Measurements from ENCODE around the gene USP37.

USP37 gene

GRCh38 chr2:218478544-218478943, 89.6 kb downstream of the USP37 start:
- no peak for TF ChIP-seq ARNTL (CRISPR knock-in tag; IDR thresholded peaks at IDR 0.05; ENCODE audit: borderline replicate concordance, low read depth)
- TF ChIP-seq GLIS3 (CRISPR knock-in tag; IDR thresholded peaks at IDR 0.05), result no peak
- TF ChIP-seq PPARA (CRISPR knock-in tag; IDR thresholded peaks at IDR 0.05; ENCODE audit: borderline replicate concordance), result no peak
- no peak for TF ChIP-seq TCF4 (CRISPR knock-in tag; IDR thresholded peaks at IDR 0.05; ENCODE audit: borderline replicate concordance)
- no peak for TF ChIP-seq ZNF8 (CRISPR knock-in tag; IDR thresholded peaks at IDR 0.05)
- no peak for TF ChIP-seq CSDC2 (CRISPR knock-in tag; IDR thresholded peaks at IDR 0.05)
- TF ChIP-seq TSHZ2 (CRISPR knock-in tag; IDR thresholded peaks at IDR 0.05), result no peak
- TF ChIP-seq ZFP30 (CRISPR knock-in tag; IDR thresholded peaks at IDR 0.05), result no peak
- TF ChIP-seq ZNF70 (CRISPR knock-in tag; IDR thresholded peaks at IDR 0.05), result no peak
- no peak for TF ChIP-seq ZFP3 (CRISPR knock-in tag; IDR thresholded peaks at IDR 0.05)
- TF ChIP-seq ESRRG (CRISPR knock-in tag; IDR thresholded peaks at IDR 0.05), result no peak
- no peak for ATAC-seq

GRCh38 chr2:218477247-218477646, 90.9 kb downstream of the USP37 start:
- ATAC-seq, result peak; percentile 59; the same call in 2 of the 3 replicates
- TF ChIP-seq, protein P1, sequence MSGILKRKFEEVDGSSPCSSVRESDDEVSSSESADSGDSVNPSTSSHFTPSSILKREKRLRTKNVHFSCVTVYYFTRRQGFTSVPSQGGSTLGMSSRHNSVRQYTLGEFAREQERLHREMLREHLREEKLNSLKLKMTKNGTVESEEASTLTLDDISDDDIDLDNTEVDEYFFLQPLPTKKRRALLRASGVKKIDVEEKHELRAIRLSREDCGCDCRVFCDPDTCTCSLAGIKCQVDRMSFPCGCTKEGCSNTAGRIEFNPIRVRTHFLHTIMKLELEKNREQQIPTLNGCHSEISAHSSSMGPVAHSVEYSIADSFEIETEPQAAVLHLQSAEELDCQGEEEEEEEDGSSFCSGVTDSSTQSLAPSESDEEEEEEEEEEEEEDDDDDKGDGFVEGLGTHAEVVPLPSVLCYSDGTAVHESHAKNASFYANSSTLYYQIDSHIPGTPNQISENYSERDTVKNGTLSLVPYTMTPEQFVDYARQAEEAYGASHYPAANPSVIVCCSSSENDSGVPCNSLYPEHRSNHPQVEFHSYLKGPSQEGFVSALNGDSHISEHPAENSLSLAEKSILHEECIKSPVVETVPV (CRISPR knock-in tag; IDR thresholded peaks at IDR 0.05), result no peak
- TF ChIP-seq ISL1 (CRISPR knock-in tag; IDR thresholded peaks at IDR 0.05), result peak; percentile 80

DNA sequence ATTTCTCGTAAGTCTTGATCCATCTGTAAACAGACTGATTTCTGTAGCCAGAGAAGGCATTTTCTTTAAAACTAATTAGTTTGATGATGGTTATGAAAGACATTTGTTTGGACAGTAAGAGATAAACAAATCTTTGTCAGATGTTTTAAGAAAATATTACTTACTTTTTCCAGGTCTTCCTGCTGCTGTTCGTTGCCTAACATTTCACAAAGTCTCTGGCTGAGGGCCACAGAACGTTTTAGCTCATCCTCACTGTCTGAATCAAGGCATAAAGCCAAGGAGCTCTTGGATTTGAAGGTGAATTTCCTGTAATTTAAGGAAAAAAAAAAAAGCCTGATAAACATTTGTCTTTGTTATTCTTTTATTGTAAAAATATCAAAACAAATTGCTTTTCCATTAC, 91.5 kb downstream of the USP37 start:
- TF ChIP-seq ZNF565 (CRISPR knock-in tag; conservative IDR thresholded peaks at IDR 0.05; ENCODE audit: low read depth), result no peak

DNA sequence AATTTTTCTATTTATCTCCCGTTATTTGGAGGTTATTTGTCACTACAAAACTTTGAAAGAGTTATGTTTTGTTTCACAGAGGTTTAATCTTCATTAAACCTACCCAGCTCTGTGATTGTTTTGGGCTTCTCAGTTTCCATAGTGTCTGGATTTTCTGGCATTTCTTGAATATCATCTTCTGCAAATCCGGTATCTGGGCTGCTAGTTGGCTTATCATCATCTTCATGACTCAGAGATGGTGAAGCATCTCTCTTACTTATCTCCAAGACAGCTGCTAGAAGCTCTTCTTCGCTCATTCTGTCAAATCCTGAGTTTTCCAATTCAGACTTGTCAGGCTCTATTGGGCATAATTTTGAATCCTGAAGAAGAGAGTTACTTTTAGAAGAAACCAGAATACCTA, 93.6 kb downstream of the USP37 start:
- peak; percentile 20; the same call in 2 of the 3 replicates for ATAC-seq
- no peak for TF ChIP-seq ZC3H10 (CRISPR knock-in tag; IDR thresholded peaks at IDR 0.05)
- TF ChIP-seq SNAI2 (CRISPR knock-in tag; IDR thresholded peaks at IDR 0.05), result no peak
- no peak for TF ChIP-seq BACH2 (CRISPR knock-in tag; IDR thresholded peaks at IDR 0.05; ENCODE audit: borderline replicate concordance)
- no peak for TF ChIP-seq ARNTL (CRISPR knock-in tag; IDR thresholded peaks at IDR 0.05; ENCODE audit: borderline replicate concordance, low read depth)
- TF ChIP-seq ZNF8 (CRISPR knock-in tag; IDR thresholded peaks at IDR 0.05), result no peak
- no peak for TF ChIP-seq ZNF565 (CRISPR knock-in tag; conservative IDR thresholded peaks at IDR 0.05; ENCODE audit: low read depth)
- no peak for TF ChIP-seq OSR1 (CRISPR knock-in tag; IDR thresholded peaks at IDR 0.05)
- no peak for TF ChIP-seq GLIS3 (CRISPR knock-in tag; IDR thresholded peaks at IDR 0.05)
- TF ChIP-seq, protein P1 (CRISPR knock-in tag; IDR thresholded peaks at IDR 0.05), result no peak
- TF ChIP-seq, protein P2, sequence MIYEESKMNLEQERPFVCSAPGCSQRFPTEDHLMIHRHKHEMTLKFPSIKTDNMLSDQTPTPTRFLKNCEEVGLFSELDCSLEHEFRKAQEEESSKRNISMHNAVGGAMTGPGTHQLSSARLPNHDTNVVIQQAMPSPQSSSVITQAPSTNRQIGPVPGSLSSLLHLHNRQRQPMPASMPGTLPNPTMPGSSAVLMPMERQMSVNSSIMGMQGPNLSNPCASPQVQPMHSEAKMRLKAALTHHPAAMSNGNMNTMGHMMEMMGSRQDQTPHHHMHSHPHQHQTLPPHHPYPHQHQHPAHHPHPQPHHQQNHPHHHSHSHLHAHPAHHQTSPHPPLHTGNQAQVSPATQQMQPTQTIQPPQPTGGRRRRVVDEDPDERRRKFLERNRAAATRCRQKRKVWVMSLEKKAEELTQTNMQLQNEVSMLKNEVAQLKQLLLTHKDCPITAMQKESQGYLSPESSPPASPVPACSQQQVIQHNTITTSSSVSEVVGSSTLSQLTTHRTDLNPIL (CRISPR knock-in tag; IDR thresholded peaks at IDR 0.05; ENCODE audit: low read depth), result no peak
- no peak for TF ChIP-seq TSHZ2 (CRISPR knock-in tag; IDR thresholded peaks at IDR 0.05)
- TF ChIP-seq ZFP30 (CRISPR knock-in tag; IDR thresholded peaks at IDR 0.05), result no peak
- no peak for TF ChIP-seq CSDC2 (CRISPR knock-in tag; IDR thresholded peaks at IDR 0.05)
- TF ChIP-seq ESRRG (CRISPR knock-in tag; IDR thresholded peaks at IDR 0.05), result no peak
- TF ChIP-seq RARB (CRISPR knock-in tag; IDR thresholded peaks at IDR 0.05), result no peak
- TF ChIP-seq PATZ1 (CRISPR knock-in tag; IDR thresholded peaks at IDR 0.05; ENCODE audit: borderline replicate concordance), result no peak
- TF ChIP-seq TCF4 (CRISPR knock-in tag; IDR thresholded peaks at IDR 0.05; ENCODE audit: borderline replicate concordance), result no peak
- TF ChIP-seq ISL1 (CRISPR knock-in tag; IDR thresholded peaks at IDR 0.05), result no peak
- no peak for TF ChIP-seq TOX (CRISPR knock-in tag; IDR thresholded peaks at IDR 0.05; ENCODE audit: borderline replicate concordance)
- no peak for TF ChIP-seq PPARA (CRISPR knock-in tag; IDR thresholded peaks at IDR 0.05; ENCODE audit: borderline replicate concordance)

More for the DNA sequence above, 91.5 kb downstream of the USP37 start:
- peak; percentile 77 for ATAC-seq

Measured in SK-N-SH treated with all-trans-retinoic acid at 6 μM for 48 hours (cell line).